T-helper 2 cell (primary cell): Measurements from ENCODE around the gene MADD.

Experiments
- DNase-seq, 5 experiments: peaks; one replicate each; pipeline versions ENCODE4 v3.0.0 to v3.0.0-alpha.2; 2012 to 2022

The MADD gene

DNA sequence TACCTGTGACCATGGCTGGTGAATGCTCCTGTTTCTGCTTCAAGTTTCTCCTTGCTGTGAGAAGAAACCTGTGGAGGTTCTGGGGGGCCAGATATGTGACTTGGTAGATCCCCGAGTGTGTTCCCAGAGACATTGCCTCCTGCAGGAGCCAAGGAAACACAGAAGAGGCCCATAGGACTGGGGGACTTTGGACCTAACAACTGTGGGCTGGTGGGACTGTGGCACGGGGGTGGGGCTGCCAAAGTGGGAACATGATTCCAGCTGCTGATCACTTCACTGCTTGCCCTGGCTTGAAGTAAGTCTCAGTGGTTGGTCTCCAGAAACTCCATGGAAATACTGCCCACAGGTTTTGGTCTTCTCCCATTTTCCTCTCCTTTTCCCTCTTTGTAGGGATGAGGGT lies 16.3 kb upstream of the MADD start:
- no peak for DNase-seq

DNA sequence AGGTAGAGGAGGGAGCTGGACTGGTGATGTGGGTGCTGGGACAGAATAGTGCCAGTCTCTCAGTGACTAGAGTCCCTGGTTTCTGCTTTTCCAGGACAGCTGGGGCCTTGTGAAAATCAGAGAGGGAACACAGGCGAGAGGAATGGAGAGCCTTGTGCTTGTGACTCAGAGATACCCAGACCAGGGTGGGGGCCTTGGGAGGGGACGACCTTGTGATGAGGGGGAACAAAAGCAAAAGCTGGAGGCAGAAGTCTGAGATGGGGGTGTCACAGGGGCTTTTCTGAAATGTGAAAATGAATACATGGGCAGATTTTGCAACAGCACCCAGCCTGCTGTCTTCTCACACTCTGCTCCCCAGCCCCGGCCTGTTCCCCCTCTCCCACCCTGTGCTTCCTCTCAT lies 15.5 kb upstream of the MADD start:
- DNase-seq = no peak

DNA sequence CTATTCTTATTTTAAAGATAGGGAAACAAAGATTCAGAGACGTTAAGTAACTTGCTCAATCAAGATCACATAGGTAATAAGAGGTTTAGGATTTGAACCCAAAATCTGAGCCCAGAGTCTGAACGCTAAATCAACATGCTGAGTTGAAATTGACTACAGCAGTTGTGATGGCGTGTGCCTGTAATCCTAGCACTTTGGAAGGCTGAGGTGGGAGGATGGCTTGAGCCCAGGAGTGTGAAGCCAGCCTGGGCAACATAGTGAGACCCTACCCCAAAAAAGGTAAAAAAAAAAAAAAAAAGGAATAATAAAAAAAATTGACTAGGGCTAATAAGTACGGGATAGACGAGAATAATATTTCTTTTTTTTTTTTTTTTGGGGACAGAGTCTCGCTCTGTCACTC lies 13.6 kb upstream of the MADD start:
- DNase-seq = no peak

DNA sequence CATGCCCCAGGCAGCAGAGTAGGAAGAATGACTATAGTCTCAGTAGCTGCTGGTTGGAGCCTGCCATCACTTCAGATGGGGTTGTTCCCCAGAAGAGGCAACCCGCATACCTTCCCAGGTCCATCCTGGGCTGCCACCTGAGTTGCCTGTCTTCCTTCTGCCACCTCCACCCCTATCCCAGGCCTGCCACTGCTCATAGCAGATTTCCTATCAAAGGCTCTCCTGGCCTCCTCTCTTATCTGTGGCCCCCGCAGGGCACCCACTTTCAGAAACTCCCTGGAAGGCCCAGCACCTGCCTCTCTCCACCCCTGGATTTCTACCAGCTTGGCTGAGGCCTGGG lies 12.8 kb upstream of the MADD start:
- no peak for DNase-seq

DNA sequence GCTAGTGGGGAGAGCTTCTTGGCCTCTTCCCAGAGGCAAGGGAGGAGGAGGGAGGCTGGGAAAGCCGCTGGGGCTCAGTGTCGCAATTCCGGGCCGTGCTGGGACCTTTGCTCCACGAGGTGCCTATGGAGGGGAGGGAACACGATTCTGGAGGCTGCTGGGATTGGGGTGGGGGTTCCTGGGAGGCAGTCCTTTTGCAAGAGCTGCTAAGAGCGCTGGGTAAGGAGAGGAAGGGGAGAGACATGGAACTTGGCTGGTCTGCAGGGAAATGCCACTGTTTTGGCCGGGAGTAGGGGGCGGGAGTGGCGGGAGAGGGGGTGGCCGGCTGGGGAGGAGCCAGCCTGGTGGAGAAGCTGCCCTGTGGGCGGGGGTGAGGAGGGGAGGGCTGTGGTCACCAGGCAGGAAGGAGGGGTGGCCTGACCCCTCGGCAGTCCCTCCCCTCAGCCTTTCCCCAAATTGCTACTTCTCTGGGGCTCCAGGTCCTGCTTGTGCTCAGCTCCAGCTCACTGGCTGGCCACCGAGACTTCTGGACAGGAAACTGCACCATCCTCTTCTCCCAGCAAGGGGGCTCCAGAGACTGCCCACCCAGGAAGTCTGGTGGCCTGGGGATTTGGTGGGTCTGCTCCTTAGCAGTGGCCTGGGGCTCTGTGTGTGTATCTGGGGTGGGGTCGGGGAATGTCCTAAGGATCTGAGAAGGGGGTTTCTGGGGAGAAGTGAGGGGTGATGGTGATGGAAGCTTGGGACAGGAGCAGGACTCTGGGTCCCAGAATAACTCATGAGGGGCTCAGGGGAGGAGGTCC lies 12.2 kb upstream of the MADD start, which contains the start of gene NR1H3:
NR1H3 (plus strand) TSS at position 480 of the 800 bp plus-strand sequence. CDS start 1,221 bp downstream, outside the sequence.
- DNase-seq = no peak

DNA sequence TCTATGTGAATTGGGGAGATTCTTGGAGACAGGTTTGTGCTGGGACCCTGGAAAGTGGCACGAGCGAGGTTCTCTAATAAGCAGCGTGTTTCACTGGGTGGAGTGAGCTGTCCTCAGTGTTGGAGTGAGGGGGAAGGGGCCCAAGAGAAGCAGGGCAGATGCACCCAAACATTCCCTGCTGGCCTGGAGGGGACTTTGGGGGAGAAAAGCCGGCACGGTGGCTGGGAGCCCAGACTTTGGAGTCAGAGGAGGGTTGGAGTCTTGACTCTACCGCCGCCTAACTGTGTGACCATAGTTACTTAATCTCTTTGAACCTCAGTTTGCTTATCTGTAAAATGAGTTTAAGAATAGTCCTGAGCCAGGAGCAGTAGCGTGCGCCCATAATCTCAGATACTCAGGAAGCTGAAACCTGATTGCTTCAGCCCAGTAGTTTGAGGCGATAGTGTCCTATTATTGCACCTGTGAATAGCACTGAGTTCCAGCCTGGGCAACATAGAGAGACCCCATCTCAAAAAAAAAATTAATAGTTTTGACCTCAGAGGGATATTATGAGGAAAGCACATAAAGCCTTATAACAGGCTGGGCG lies 11.5 kb upstream of the MADD start:
- DNase-seq = no peak

DNA sequence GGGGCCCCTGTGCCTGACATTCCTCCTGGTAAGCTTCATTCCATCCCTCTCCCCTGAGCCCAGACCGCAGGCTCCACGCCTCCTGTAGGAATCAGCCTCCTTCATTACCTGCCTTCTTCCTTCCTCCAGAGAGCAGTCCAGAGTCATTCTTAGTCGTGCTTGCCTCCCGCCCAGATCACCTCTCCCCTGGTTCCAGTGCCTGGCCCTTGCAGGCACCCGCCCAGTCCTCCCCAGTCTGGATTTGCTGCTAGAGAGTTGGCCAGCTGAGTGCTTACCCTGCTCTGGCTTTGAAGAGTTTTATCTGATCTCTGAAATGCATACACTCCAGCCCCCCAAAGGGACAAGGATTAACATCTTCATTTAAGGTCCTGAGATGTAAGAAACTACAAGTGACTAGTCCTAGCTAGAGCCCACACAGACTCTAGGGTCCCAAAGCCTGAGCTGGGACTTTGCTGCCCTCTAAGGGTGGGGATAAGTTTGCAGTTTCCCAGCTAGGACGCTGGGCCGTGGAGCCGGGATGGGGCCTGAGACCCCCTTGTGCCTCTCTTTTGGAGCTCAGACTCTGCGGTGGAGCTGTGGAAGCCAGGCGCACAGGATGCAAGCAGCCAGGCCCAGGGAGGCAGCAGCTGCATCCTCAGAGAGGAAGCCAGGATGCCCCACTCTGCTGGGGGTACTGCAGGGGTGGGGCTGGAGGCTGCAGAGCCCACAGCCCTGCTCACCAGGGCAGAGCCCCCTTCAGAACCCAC lies 10.5 kb upstream of the MADD start:
- DNase-seq = peak in 2 of 5 experiments; percentile 17 to 44

DNA sequence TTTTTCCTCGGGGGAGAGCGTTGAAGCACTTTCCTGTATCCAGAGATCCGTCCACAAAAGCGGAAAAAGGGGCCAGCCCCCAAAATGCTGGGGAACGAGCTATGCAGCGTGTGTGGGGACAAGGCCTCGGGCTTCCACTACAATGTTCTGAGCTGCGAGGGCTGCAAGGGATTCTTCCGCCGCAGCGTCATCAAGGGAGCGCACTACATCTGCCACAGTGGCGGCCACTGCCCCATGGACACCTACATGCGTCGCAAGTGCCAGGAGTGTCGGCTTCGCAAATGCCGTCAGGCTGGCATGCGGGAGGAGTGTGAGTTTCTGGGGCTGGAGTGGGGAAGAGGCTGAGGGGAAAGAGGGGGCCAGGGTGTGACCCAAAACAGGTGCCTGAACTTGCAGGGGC lies 9.6 kb upstream of the MADD start:
- DNase-seq = no peak

DNA sequence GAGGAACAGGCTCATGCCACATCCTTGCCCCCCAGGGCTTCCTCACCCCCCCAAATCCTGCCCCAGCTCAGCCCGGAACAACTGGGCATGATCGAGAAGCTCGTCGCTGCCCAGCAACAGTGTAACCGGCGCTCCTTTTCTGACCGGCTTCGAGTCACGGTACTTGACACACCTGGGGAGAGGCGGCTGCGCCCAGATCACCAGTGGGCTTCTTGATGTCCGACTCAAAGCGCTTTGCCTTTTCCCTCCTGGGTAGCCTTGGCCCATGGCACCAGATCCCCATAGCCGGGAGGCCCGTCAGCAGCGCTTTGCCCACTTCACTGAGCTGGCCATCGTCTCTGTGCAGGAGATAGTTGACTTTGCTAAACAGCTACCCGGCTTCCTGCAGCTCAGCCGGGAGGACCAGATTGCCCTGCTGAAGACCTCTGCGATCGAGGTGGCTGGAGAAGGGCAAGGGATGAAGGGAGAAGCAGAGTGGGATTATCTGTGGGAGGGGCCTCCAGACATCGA lies 8.6 kb upstream of the MADD start:
- no peak for DNase-seq

DNA sequence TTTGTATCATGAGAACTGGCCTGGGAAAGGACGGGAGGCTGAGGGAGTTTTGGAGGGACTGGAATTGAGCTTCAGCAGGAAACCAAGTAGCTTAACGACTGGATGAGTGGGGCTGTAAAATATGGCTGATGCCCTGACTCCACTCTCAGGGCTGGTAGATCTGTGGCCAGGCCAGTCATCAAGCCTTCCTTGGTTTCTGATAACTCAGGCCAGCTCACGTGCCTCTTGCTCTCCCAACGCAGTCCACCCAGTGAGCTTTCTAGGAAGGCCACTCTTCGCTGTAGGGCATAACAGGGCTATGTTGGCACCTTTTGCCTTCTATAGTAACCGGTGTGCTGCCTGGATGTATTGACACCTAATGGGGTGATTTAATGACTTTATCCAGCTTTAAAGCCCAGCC lies 5.8 kb upstream of the MADD start:
- no peak for DNase-seq

DNA sequence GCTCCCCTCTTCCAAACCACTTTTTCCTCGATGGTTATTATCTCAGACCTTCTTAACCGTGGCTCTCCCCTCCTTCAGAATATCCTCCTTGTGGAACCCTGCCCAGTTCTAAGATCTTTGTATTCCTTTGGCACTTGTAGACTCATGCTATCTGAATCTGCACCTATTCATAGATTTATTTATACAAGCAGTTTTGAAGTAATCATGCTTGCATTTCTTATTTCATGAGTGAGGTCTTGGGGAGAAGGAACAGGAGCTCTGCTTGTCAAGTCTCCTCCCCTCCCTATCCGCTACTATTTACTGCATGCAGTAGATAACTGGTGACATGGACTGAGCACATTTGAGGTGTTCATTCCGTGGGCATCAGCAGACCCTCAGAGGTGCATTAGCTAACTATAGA lies 5.4 kb upstream of the MADD start:
- DNase-seq = no peak

DNA sequence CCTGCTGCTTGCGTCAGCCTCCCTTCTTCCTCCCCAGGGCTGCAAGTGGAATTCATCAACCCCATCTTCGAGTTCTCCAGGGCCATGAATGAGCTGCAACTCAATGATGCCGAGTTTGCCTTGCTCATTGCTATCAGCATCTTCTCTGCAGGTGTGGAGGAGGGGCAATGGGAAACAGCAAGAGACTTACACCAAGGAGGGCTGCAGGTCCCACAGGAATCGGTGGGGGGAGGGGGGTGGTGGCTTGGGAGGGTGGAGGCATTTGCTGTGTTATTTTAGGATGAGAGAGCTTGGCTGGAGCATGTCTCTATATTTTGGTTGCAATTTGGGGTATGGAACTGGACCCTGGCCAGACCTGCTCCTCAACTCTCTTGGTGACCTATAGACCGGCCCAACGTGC lies 2.1 kb upstream of the MADD start:
- DNase-seq = no peak

DNA sequence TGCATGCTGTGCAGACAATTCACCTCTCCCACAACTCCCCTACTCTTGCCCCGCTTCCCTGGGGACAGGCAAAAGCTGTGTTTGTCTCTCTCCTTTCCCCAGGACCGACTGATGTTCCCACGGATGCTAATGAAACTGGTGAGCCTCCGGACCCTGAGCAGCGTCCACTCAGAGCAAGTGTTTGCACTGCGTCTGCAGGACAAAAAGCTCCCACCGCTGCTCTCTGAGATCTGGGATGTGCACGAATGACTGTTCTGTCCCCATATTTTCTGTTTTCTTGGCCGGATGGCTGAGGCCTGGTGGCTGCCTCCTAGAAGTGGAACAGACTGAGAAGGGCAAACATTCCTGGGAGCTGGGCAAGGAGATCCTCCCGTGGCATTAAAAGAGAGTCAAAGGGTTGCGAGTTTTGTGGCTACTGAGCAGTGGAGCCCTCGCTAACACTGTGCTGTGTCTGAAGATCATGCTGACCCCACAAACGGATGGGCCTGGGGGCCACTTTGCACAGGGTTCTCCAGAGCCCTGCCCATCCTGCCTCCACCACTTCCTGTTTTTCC lies 1.4 kb upstream of the MADD start:
- no peak for DNase-seq

DNA sequence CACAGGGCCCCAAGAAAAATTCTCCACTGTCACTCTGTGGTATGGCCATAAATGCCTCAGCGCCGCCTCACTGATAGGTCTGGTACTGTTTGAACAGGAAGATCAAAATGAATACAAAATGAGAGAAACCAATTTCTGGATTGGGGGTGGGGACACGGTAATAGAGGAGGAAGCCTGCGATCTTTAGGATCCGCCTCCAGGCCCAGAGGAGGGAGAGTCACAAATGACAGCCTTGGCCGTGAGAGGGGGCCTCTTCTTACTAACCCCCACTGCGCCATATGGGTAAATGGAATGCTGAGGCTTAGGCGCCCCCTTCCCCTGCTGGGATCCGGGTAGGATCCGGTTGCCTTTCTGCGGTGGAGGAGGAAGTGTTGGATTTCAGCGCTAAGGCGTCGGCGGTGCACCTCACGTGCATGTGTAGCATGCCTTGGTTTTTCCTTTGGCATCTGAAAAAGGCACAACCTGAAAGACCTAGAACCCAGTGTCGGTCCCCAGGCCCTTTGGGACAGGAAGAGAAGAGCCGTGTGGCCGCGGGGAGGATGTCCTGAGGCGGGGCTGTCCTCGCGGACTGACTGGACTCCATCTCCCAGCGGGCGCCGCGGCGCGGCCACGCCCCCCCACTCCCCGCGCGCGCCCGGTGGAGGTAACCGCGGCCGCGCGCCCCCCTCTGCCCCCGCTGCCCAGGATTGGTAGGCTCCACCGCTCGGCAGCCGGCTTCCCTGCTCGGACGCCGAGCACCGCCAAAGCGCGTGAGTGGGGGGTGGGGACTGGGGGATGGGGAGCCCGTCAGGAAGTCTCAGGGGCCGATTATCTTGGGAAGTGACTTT lies 718 bp upstream of the MADD start:
- DNase-seq = peak; percentile 72 to 95 (median 74)

DNA sequence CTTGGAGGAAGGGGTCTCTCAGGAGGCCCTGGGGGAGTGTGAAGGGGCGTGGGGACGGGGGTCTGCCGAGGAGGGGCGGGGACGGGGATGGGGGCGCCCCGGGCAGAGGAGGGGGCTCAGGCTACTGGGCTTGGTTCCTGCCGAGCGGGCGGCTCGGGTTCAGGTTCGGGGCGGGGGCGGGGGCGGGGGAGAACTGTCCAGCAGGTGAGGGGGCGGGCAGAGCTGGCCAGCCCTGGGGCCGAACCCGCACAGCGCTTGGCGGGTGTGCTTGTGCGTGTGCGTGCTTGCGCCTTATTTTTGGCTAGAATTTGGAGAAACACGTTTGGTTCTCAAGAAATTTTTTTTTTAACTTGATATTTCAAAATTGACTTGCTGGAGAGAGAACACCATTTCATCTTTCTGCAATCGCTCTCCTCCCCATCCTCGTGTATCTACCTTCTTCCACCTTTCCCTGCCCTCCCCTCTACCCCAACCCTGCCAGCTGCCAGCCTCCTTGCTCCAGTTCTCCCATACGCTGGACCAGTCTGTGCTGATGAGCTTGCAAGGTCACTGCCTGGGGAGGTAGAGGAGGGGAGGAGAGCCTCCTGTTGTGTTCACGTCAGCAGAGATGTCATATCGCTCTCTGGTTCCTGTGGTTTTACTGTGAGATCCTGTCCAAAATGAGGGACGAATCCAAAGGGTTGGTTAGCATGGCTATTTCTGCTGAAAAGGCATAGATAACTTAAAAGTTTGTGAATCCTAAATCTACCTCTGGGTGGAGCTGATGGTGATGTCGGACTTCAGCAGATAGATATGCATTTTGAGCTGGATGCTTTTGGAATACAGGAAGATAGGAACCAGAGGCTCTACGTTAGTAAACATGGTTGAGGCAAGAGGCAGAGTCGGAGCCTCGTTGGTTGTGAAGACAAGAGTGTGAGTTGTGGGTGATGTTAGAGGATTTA lies 668 bp downstream of the MADD start:
- DNase-seq = peak in 3 of 5 experiments; percentile 7 to 81 (median 46)

DNA sequence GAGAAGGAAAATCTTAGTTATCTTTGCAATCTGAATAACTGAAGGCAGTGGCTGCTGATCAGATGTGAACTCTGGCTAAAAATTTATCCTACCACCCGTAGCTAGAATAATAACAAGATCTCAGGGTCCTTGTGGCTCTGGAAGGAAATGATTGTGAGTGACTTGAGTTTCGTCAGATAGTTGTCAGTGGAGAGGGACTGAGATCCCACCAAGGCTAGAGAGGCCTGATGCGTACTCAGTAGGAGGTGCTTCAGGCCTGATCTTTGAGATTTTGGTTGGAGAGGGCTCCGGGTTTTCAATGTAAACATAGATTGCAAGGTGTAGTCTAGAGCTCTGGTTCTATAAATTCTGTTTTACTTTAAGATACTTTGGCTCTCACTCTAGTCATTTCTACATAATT lies 1.4 kb downstream of the MADD start:
- peak in 1 of 5 experiments; percentile 55 for DNase-seq

DNA sequence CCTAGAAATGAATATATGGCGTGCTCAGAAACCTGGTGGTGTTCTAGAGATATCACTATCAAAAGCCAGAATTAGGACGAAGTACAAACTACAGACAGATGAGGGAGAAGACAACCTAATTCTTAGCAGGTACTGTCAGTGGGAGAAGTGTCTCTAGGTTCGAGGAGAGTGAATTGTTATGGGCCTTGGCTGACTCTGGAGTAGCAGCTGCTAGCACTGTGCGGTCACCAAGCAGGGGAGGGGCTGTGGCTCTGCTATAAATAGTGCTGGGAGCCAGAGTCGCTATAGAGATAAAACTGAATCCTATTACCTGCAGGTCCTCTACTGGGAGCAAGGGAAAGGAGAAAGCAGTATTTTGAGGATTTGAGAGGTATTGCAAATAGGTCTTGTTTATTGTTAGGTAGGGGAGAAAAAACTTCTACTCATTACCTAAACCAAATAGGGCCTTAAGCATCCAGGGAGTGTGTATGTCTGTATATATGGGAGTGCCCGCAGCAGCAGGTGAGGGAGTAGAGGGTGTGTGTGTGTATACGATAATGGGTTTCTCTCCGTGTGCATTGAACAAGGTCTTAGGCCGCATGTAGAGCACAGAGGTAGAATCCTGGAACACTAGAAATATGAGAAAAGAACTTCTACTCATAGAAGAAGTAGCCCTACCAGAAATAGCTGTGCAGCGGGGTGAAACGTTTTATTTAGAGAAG lies 2.2 kb downstream of the MADD start:
- DNase-seq = no peak

DNA sequence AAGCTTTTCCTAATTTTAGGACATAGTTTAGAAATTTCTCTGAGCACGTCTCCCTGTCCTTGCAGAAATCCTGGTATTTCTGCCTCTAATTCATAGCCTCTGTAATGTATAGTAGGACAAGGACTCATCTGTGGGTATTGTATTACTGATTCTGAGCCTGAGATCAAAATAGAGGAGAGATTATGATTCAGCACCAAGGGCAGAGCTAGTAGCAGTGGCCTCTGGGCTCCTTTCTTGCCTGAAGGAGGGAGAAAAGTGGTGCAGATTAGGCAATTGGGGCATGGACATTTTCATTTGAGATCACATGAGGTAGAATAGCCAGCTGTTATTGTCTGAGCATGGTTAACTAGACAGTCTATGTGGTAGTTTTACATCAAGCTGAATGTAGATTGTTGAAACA lies 2.8 kb downstream of the MADD start:
- DNase-seq = no peak

DNA sequence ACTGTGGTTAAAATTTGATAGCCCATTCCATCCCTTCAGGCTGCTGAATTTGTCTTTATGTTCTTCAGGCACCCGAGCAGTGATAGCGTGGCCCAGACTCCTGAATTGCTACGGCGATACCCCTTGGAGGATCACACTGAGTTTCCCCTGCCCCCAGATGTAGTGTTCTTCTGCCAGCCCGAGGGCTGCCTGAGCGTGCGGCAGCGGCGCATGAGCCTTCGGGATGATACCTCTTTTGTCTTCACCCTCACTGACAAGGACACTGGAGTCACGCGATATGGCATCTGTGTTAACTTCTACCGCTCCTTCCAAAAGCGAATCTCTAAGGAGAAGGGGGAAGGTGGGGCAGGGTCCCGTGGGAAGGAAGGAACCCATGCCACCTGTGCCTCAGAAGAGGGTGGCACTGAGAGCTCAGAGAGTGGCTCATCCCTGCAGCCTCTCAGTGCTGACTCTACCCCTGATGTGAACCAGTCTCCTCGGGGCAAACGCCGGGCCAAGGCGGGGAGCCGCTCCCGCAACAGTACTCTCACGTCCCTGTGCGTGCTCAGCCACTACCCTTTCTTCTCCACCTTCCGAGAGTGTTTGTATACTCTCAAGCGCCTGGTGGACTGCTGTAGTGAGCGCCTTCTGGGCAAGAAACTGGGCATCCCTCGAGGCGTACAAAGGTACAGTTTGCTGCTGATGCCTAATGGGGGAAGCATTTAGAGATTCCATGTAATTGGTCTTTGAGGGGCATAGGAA lies 4.7 kb downstream of the MADD start:
- no peak for DNase-seq

DNA sequence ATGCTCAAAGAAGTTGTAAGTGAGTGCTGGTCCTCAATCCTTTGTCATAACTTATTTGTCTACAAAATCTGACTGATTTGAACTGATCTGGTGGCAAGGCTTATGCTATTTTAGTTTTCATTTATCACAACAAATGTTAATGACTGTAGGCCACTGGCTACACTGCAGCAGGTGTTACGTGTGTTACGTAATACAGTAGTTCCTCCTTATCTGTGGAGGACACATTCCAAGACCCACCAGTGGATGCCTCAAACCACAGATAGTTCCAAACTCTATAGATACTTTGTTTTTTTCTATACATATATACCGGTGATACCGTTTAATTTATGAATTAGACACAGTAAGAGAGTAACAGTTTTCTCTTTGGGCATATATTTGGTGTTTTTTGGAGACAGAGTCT lies 7.0 kb downstream of the MADD start:
- no peak for DNase-seq
